Caco-2 (cell line): ENCODE results near the gene APAF1. TPM values are rescaled to one million over a fixed set of nuclear protein-coding genes. Genes with fewer than 3 reads are reported as not detected.

Experiments used
- BruUV-seq: library from RNA; stranded (reverse); fragments of 400-500 nt; replicated peaks from 2 replicates; lab custom pipeline; 2021; lab: Mats Ljungman, UMichigan
- CTCF ChIA-PET: fragments of 300-600 bp; sonication (Branson Sonifier 250); formaldehyde crosslinking; loops from one replicate; lab custom pipeline; 2022; ENCODE audit warnings: antibody characterized with exemption; lab: Charles Lee
- POLR2A ChIA-PET: fragments of 300-600 bp; sonication (Branson Sonifier 250); formaldehyde crosslinking; loops from one replicate; lab custom pipeline; 2022; ENCODE audit warnings: antibody characterized with exemption; lab: Charles Lee
- DNase-seq, 2 experiments: peaks; one replicate each; pipeline versions ENCODE4 v3.0.0 to v3.0.0-alpha.2; 2020 to 2022
- H3K27me3 ChIP-seq: replicated peaks from 2 replicates; pipeline ENCODE4 v1.6.0; 2011; ENCODE audit warnings: low read length; ENCODE audit not compliant: control insufficient read depth, insufficient read depth
- H3K36me3 ChIP-seq: 2 replicates; pipeline ENCODE4 v1.5.1; 2011; ENCODE audit warnings: low read length; ENCODE audit not compliant: control insufficient read depth, insufficient read depth
- H3K4me1 ChIP-seq: fragments of 250-450 bp; sonication (Bioruptor Pico); 2 replicates; pipeline ENCODE4 v1.5.1; 2020; ENCODE audit warnings: mild to moderate bottlenecking
- H3K4me3 ChIP-seq: 2 replicates; pipeline ENCODE4 v1.5.1; 2011; ENCODE audit warnings: low read depth, mild to moderate bottlenecking, control low read depth, low read length
- H3K9me3 ChIP-seq: fragments of 250-450 bp; sonication (Bioruptor Pico); 2 replicates; pipeline ENCODE4 v1.5.1; 2020; ENCODE audit warnings: mild to moderate bottlenecking, moderate library complexity
- H3K27ac Mint-ChIP-seq: one replicate; pipeline ENCODE4 v1.8.0; 2022; ENCODE audit warnings: mixed read lengths; ENCODE audit not compliant: unreplicated experiment
- H3K27me3 Mint-ChIP-seq: one replicate; pipeline ENCODE4 v1.8.0; 2022; ENCODE audit warnings: mixed read lengths; ENCODE audit not compliant: insufficient read depth, unreplicated experiment
- H3K36me3 Mint-ChIP-seq: one replicate; pipeline ENCODE4 v1.8.0; 2022; ENCODE audit warnings: mild to moderate bottlenecking, mixed read lengths; ENCODE audit not compliant: insufficient read depth, unreplicated experiment
- H3K4me1 Mint-ChIP-seq: one replicate; pipeline ENCODE4 v1.8.0; 2022; ENCODE audit warnings: low read depth, mixed read lengths; ENCODE audit not compliant: unreplicated experiment
- H3K4me3 Mint-ChIP-seq: one replicate; pipeline ENCODE4 v1.8.0; 2022; ENCODE audit warnings: mild to moderate bottlenecking, moderate library complexity, mixed read lengths; ENCODE audit not compliant: unreplicated experiment
- H3K9me3 Mint-ChIP-seq: one replicate; pipeline ENCODE4 v1.8.0; 2022; ENCODE audit warnings: mixed read lengths; ENCODE audit not compliant: unreplicated experiment
- CTCF ChIP-seq, 2 experiments: fragments of 200-600 bp in 1 of 2; IDR thresholded peaks; 1 replicate in 1 of 2; 2 replicates in 1 of 2; pipeline versions ENCODE4 v1.5.1 to v1.8.0; 2011 to 2022; ENCODE audit warnings: antibody characterized with exemption in 1 of 2, control low read depth in 1 of 2, inconsistent platforms in 1 of 2, low read depth in 1 of 2, low read length in 1 of 2, mild to moderate bottlenecking in 1 of 2, moderate library complexity in 1 of 2; ENCODE audit not compliant: insufficient read depth in 1 of 2, severe bottlenecking in 1 of 2, unreplicated experiment in 1 of 2
- intact Hi-C: fragments of 100-400 bp; cut with micrococcal nuclease; formaldehyde crosslinking; loops from one replicate; pipeline ENCODE4 v1.10.0; 2022; ENCODE audit not compliant: unreplicated experiment
- total RNA-seq: library from RNA; stranded (reverse); gene quantifications from 2 replicates; pipeline ENCODE4 v1.2.3, GENCODE V29; 2022

APAF1 gene
- total RNA-seq, 1 experiment from 2014 or later: 13.4 TPM

DNA sequence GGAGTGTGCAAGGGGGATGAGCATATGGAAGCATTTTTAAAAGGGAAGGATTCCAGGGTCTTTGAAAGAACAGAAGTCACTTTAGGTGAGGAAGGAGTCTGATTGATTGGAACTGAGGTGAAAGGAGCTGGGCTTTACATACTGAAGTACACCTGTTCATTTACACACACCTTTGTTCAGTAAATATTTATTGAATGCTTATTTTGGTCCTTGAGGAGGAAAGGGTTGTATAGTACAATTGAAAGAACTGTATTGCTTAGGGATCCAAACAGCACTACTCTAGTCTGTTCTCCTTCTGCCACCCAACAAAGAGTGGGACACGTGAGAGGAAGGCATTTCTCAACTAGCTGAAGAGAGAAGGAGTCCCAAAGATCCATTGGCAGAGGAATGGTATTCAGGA lies 63.9 kb downstream of the APAF1 start:
- H3K4me1 ChIP-seq: no peaks in the 10 kb centered on the region
- no TSS peak for BruUV-seq
- DNase-seq: no peak
- Mint-ChIP-seq H3K27me3 (no peaks in the 10 kb centered on the region), H3K4me1 (no peaks in the 10 kb centered on the region), H3K27ac (no peak overlapping the region), H3K4me3 (no peak overlapping the region), H3K9me3 (no peaks in the 10 kb centered on the region), H3K36me3 (no peaks in the 10 kb centered on the region)
- TF ChIP-seq CTCF (IDR thresholded peaks at IDR 0.05; ENCODE audit: insufficient read depth in 1 of 2, low read depth in 1 of 2, low read length in 1 of 2, severe bottlenecking in 1 of 2, unreplicated experiment in 1 of 2): no peak
- H3K36me3 ChIP-seq: no peaks in the 10 kb centered on the region; the same call in 1 of the 2 replicates
- ChIA-PET POLR2A (no interaction called here), CTCF (no interaction called here)
- H3K9me3 ChIP-seq: no peaks in the 10 kb centered on the region
- H3K27me3 ChIP-seq: no peaks in the 10 kb centered on the region
- intact Hi-C loops: no loop called here
- no peak overlapping the region for H3K4me3 ChIP-seq

- Histone ChIP-seq H3K9me3 (no peaks in the 10 kb centered on the region), H3K4me1 (no peaks in the 10 kb centered on the region), H3K36me3 (no peaks in the 10 kb centered on the region; the same call in 1 of the 2 replicates), H3K4me3 (no peak overlapping the region), H3K27me3 (no peaks in the 10 kb centered on the region)
- Mint-ChIP-seq H3K4me3 (no peak overlapping the region), H3K4me1 (no peaks in the 10 kb centered on the region), H3K9me3 (no peaks in the 10 kb centered on the region), H3K27ac (no peak overlapping the region), H3K36me3 (peaks cover 13% of the 10 kb centered on the region), H3K27me3 (no peaks in the 10 kb centered on the region)
- no peak for TF ChIP-seq CTCF (IDR thresholded peaks at IDR 0.05; ENCODE audit: insufficient read depth in 1 of 2, low read depth in 1 of 2, low read length in 1 of 2, severe bottlenecking in 1 of 2, unreplicated experiment in 1 of 2)
- DNase-seq: no peak
- intact Hi-C loops: no loop called here
- ChIA-PET CTCF (no interaction called here), POLR2A (no interaction called here)
- no TSS peak for BruUV-seq
Observed at GRCh38 chr12:98714426-98714825, 69.3 kb downstream of the APAF1 start.

GRCh38 chr12:98719515-98720504 lies 74.7 kb downstream of the APAF1 start:
- no peak for DNase-seq
- no peaks in the 10 kb centered on the region for H3K9me3 ChIP-seq
- intact Hi-C loops: no loop called here
- no peaks in the 10 kb centered on the region for H3K36me3 ChIP-seq
- CTCF ChIA-PET: no interaction called here
- POLR2A ChIA-PET: no interaction called here
- no peak overlapping the region for H3K4me3 ChIP-seq
- Mint-ChIP-seq H3K27ac (no peak overlapping the region), H3K9me3 (no peaks in the 10 kb centered on the region), H3K36me3 (peaks cover 19% of the 10 kb centered on the region), H3K27me3 (no peaks in the 10 kb centered on the region), H3K4me1 (no peaks in the 10 kb centered on the region), H3K4me3 (no peak overlapping the region)
- H3K27me3 ChIP-seq: no peaks in the 10 kb centered on the region
- no TSS peak for BruUV-seq
- TF ChIP-seq CTCF (IDR thresholded peaks at IDR 0.05; ENCODE audit: insufficient read depth in 1 of 2, low read depth in 1 of 2, low read length in 1 of 2, severe bottlenecking in 1 of 2, unreplicated experiment in 1 of 2): no peak
- H3K4me1 ChIP-seq: no peaks in the 10 kb centered on the region
